GM21717 (cell line): ENCODE results near the gene CFAP97.
"Not testable (repeated sequence)": the region's sequence is repeated elsewhere in the genome, so short reads cannot be mapped to it uniquely, and the experiment has no call there.

Experiments
- ATAC-seq: cut with Tn5 transposase; IDR thresholded peaks from one replicate; pipeline ENCODE4 v1.9.1; 2021; ENCODE audit warnings: mild to moderate bottlenecking, moderate library complexity; ENCODE audit not compliant: unreplicated experiment

Gene CFAP97

GRCh38 chr4:185142912-185143600, 60.7 kb downstream of the CFAP97 start, which contains the start of gene SLC25A4:
Gene SLC25A4 (plus strand): TSS chr4:185143266. CDS start chr4:185143373, 107 bp downstream.
- peak; percentile 93 for ATAC-seq

GRCh38 chr4:185142564-185142911, 61.3 kb downstream of the CFAP97 start:
- ATAC-seq, result peak; percentile 23

- ATAC-seq, result no peak
These were observed 62.0 kb downstream of the CFAP97 start for GRCh38 chr4:185141777-185142176.

GRCh38 chr4:185139736-185140135, 64.1 kb downstream of the CFAP97 start:
- no peak for ATAC-seq

GRCh38 chr4:185138161-185138560, 65.6 kb downstream of the CFAP97 start:
- ATAC-seq, result no peak

- no peak for ATAC-seq
These were observed 66.4 kb downstream of the CFAP97 start for GRCh38 chr4:185137233-185137925.

GRCh38 chr4:185134307-185134869, 69.4 kb downstream of the CFAP97 start:
- peak; percentile 58 for ATAC-seq

GRCh38 chr4:185128272-185129119, 75.3 kb downstream of the CFAP97 start:
- peak; percentile 54 for ATAC-seq

GRCh38 chr4:185127021-185127925, 76.5 kb downstream of the CFAP97 start:
- no peak for ATAC-seq

- no peak for ATAC-seq
These were observed 79.8 kb downstream of the CFAP97 start for GRCh38 chr4:185124006-185124405.

GRCh38 chr4:185122681-185123345, 81.0 kb downstream of the CFAP97 start:
- ATAC-seq, result peak; percentile 49

- ATAC-seq, result no peak
These were observed 83.2 kb downstream of the CFAP97 start for GRCh38 chr4:185120631-185120946.

GRCh38 chr4:185119927-185120630, 83.7 kb downstream of the CFAP97 start:
- no peak for ATAC-seq

GRCh38 chr4:185119467-185119866, 84.3 kb downstream of the CFAP97 start:
- ATAC-seq, result not testable (repeated sequence)

- ATAC-seq, result no peak
These were observed 84.9 kb downstream of the CFAP97 start for GRCh38 chr4:185118876-185119275.

- no peak for ATAC-seq
These were observed 86.4 kb downstream of the CFAP97 start for GRCh38 chr4:185117300-185117934.

- no peak for ATAC-seq
These were observed 88.0 kb downstream of the CFAP97 start for GRCh38 chr4:185115827-185116232.

GRCh38 chr4:185113340-185113739, 90.5 kb downstream of the CFAP97 start:
- ATAC-seq, result no peak

- no peak for ATAC-seq
These were observed 91.7 kb downstream of the CFAP97 start for GRCh38 chr4:185112104-185112503.
